GM19328 (cell line): ENCODE measurements around the gene PRSS58.

Experiments
- ATAC-seq: cut with Tn5 transposase; IDR thresholded peaks from one replicate; pipeline ENCODE4 v1.9.1; 2021; ENCODE audit warnings: mild to moderate bottlenecking, moderate library complexity; ENCODE audit not compliant: unreplicated experiment

The PRSS58 gene

GRCh38 chr7:142257958-142258357 is at the start of gene PRSS58:
Gene PRSS58 (minus strand): TSS chr7:142258058. CDS start chr7:142257707, 351 bp downstream.
- ATAC-seq = no peak

- no peak for ATAC-seq
Observed at GRCh38 chr7:142307246-142307900, 49.5 kb upstream of the PRSS58 start.

- no peak for ATAC-seq
Observed at GRCh38 chr7:142303650-142304049, 45.8 kb upstream of the PRSS58 start.

DNA sequence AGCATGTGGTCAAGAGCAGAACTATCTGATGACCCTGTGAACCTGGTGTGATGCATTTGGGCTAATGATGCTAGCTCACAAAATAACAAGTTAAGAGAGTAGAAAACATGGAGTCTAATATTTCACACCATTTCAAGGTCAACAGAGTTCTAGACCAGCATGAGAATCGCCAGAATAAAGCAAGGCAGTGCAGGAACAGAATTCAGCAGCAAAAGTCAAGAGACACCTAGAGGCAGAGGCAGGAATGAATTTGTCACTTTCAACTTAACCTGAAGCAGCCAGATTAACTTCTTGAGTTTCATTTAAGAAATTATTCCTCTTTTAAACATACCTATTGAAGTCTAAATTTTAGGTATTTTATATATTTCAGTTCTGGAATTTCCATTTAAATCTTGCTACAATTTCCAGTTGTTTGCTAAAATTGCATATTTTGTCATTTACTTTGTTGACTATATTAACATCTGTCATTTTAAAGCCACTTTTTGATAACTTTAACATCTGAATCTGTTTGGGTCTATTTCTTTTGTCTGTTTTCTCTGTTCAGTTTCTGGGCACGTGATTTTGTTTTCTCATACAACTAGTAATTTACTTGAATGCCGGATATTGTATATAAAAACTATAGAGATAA is 44.2 kb upstream of the PRSS58 start:
- ATAC-seq = peak; percentile 57

GRCh38 chr7:142301299-142301698 is 43.4 kb upstream of the PRSS58 start:
- ATAC-seq = no peak

- no peak for ATAC-seq
Observed at GRCh38 chr7:142300689-142301088, 42.8 kb upstream of the PRSS58 start.

- no peak for ATAC-seq
Observed at GRCh38 chr7:142299237-142299781, 41.5 kb upstream of the PRSS58 start.

- ATAC-seq = no peak
Observed at GRCh38 chr7:142298627-142299026, 40.8 kb upstream of the PRSS58 start.

DNA sequence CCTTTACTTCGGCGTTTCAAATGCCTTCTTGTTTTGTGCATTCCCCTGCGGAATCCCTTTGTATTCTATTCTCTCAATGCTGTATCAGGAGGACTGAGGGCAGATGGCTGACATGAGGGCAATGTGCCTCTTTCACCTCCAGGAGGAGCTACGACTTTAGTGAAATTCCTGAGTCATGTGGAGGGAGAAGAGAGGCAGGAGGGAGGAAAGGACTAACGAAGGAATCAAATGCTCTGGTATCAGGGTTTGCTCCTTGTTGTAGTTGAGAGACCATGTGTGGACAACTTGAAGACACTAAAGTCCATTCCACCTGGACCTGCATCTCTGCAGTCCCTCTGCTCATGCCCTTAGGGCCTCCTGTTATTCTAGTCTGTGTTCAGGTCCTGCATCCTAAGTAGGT is 40.2 kb upstream of the PRSS58 start:
- ATAC-seq = no peak

DNA sequence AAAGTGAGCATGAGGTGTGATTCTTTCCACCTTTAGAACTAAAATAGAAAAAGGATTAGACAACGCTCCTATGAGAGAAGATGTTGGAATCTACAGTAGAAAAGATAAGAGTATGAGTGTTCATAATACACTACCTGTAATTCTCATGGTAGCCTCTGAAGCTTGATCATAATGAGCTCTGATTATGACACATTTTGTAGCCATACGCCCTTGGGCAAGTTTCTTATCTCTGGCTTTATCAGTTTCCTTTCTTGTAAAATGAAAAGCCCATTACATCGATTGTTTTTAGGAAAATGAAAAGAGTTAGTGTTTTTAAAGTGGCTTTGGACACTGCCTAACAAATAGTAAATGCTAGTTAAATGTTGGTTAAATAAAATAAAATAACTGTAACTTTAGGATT is 22.4 kb upstream of the PRSS58 start:
- no peak for ATAC-seq

DNA sequence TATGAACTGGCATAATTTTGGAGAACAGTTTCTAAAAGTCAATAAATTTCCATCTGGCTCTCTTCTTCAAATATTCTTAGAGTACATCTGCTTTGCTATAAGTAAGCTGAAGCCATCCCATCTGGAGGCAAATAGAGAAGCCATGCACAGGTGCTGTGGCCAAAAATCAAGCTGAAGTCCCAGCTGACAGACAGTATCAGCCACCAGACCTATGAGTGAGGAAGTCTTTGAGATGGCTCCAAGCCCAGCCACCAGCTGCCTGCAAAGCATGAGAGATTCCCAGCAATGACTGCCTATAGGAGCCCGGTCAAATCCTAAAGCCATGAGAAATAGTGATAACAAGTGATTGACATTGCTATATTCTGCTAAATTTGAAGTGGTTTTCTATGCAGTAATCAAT is 21.7 kb upstream of the PRSS58 start:
- no peak for ATAC-seq

DNA sequence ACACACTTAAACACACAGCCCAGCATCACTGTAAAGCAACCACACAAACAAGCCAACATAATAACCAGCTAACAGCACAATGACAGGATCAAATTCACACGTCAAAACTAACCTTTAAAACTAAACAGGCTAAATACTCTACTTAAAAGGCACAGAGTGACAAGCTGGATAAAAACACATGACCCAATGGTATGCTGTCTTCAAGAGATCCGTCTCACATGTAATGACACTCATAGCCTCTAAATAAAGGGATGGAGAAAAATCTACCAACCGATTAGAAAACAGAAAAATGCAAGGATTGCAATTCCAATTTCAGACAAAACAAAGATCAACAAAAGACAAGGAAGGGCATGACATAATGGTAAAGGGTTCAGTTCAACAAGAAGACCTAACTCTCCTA is 17.2 kb upstream of the PRSS58 start:
- no peak for ATAC-seq

DNA sequence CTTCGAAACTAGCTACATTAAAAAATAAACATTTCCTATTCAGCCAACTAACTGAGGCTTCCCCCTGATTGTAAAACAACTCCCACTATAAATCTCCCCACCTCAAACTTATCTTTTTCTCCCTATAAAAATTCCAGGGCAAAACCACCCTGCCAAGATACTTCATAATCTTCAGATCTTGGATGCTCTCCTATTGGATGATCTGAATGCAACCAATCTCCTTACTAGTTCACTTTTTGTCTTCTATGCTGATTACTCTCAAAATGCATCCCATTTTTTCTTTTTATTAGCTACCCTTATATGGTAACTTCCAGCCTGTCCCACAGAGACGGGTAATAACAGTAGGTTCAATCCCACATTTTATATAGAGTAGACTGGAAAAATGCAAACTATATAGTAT is 15.0 kb upstream of the PRSS58 start:
- ATAC-seq = no peak

GRCh38 chr7:142263598-142264380 is 5.9 kb upstream of the PRSS58 start:
- ATAC-seq = no peak

- no peak for ATAC-seq
Observed at GRCh38 chr7:142250705-142251104, 7.2 kb downstream of the PRSS58 start.

- no peak for ATAC-seq
Observed at GRCh38 chr7:142249918-142250317, 7.9 kb downstream of the PRSS58 start.

DNA sequence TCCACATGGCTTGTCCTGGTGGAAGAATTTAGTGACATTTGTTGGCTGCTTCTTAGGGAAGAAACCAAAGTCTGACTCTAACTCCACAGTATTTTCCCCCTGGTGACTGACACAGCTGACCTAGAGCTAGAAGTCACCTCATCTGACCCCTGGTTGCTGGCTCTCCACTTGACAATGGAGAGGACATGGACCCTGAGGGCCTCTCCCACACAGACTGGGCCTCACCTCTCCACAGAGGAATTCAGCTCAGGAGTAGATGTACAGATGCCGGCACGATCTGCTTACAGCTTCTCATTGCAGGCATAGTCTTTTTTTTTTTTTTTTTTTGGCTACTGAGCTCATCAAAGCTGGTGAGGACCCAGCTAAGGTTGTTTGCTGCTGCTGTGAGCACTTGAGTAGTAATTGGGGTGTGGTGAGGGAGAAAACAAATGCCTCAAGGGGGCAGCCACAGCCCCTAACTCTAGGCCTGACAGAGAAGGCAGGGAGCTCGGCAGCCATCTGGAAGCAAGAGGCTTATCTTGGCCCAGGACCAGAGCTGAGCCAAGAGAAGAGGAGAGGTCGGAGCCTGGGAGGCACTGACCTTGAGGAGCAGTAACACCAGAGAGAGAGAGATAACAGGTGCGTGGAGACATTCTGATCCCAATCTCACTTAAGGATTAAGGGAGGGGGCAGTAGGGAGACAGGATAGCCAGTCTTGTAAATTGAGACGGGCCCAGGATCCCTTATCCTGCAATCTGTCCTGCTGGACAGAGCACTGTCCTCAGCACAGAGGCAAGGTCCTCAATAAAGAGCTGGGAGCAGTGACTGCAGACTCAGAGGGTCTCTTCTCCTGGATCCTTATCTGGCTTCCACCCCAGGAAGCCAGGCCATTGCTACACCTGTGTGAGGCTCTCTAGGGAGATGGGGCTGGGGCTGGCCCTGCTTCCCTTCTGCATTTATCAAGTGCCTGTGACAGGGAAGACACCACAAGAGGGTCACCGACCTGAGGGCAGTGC is 9.4 kb downstream of the PRSS58 start:
- ATAC-seq = no peak

- ATAC-seq = no peak
Observed at GRCh38 chr7:142243823-142244222, 14.0 kb downstream of the PRSS58 start.

DNA sequence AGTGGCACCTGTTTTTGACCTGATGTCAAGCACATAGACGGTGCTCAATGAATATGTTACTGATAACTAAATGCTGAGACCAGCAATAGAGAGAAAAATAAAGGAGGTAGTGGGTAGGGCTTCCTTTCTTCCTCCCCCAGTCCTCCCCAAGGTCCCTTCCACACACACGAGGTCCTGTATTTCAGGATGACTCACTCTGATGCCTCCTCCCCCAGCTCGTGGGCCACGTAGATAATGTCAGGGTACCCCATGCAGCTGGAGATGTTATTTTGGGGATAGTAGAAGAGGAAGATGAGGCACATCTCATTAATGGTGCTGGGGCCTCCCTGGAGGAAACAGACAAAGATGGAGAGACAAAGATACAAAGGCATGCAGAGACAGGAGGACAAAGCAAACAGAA is 17.3 kb downstream of the PRSS58 start:
- no peak for ATAC-seq

- no peak for ATAC-seq
Observed at GRCh38 chr7:142231716-142232115, 26.1 kb downstream of the PRSS58 start.
